ENCODE results near the gene STT3B. TPM values are rescaled to one million over a fixed set of nuclear protein-coding genes. Genes with fewer than 3 reads are reported as not detected.

The STT3B gene
- polyA plus RNA-seq, 1 donor (not counting 4 experiments of a cell fraction or from before 2014, with no cell fraction given), result 129 TPM

DNA sequence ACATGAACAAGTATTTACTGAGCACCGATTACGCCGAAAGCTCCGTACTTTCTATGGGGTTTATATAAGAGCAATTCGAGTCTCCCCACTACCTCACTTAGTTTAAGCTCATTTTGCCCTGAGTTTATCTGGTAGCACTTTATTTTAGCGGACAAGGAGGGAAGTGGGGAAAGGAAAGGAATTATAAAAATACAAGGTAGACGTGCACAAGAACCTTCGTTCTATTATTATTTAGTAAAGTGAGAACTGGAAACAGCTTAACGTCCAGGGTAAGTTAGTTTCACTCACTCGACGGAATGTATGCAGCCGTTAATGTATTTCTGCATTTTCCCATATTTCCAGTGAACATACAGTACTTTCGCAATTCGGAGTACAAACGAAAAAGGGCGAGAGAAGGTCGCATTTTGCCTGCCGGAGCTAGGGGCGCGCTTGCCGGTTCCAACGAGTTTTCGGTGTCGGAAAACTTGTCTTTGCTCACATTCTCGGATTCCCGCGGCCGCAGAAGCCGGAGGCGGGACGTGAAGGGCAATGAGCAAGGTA lies 1.2 kb upstream of the STT3B start:
- H3K9me1 ChIP-seq (ENCODE audit: control insufficient read depth, extremely low read depth, insufficient read depth, low read length), result no peaks in the 10 kb centered on the region
- TF ChIP-seq, protein P1, sequence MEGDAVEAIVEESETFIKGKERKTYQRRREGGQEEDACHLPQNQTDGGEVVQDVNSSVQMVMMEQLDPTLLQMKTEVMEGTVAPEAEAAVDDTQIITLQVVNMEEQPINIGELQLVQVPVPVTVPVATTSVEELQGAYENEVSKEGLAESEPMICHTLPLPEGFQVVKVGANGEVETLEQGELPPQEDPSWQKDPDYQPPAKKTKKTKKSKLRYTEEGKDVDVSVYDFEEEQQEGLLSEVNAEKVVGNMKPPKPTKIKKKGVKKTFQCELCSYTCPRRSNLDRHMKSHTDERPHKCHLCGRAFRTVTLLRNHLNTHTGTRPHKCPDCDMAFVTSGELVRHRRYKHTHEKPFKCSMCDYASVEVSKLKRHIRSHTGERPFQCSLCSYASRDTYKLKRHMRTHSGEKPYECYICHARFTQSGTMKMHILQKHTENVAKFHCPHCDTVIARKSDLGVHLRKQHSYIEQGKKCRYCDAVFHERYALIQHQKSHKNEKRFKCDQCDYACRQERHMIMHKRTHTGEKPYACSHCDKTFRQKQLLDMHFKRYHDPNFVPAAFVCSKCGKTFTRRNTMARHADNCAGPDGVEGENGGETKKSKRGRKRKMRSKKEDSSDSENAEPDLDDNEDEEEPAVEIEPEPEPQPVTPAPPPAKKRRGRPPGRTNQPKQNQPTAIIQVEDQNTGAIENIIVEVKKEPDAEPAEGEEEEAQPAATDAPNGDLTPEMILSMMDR (optimal IDR thresholded peaks at IDR 0.05 in 1 of 3, IDR thresholded peaks at IDR 0.05 in 1 of 3, conservative IDR thresholded peaks at IDR 0.05 in 1 of 3; ENCODE audit: extremely low read depth in 1 of 3, insufficient read depth in 2 of 3, low read length in 3 of 3), result peak in 2 of 3 experiments; percentile 10 to 18
- no peak for TF ChIP-seq EZH2 (IDR thresholded peaks at IDR 0.05; ENCODE audit: low read length)
- H3K27me3 ChIP-seq (ENCODE audit: control insufficient read depth, extremely low read depth, insufficient read depth, low read length), result no peaks in the 10 kb centered on the region
- no peaks in the 10 kb centered on the region for H3K36me3 ChIP-seq (ENCODE audit: control insufficient read depth in 2 of 2, extremely low read depth in 1 of 2, insufficient read depth in 2 of 2, low read length in 2 of 2)
- FAIRE-seq (no peak), DNase-seq (ENCODE audit: low read depth, low spot score) (no peak)
- dilution Hi-C loops (cut with MboI; ENCODE audit: extremely low pct_ligation_motif_present, low sequenced_read_pairs), result no loop called here
- H3K4me2 ChIP-seq (ENCODE audit: control insufficient read depth, extremely low read depth, insufficient read depth, low read depth, low read length), result peak overlapping the region; percentile 81
- peaks cover 10% of the 10 kb centered on the region for H3K4me1 ChIP-seq (ENCODE audit: control insufficient read depth, extremely low read depth, insufficient read depth, low read length)
- H3K79me2 ChIP-seq (ENCODE audit: control insufficient read depth, insufficient read depth, low read length), result peaks cover 37% of the 10 kb centered on the region
- peak overlapping the region; percentile 89 for H3K9ac ChIP-seq (ENCODE audit: control insufficient read depth, extremely low read depth, insufficient read depth, low read length)
- peak overlapping the region; percentile 79 for H3K27ac ChIP-seq (ENCODE audit: control insufficient read depth, insufficient read depth, low read length)
- H2AFZ ChIP-seq (ENCODE audit: control insufficient read depth, low read length), result peak overlapping the region; percentile 75
- H4K20me1 ChIP-seq (ENCODE audit: control insufficient read depth, extremely low read depth, insufficient read depth, low read length), result peaks cover 8% of the 10 kb centered on the region
- no peaks in the 10 kb centered on the region for H3K9me3 ChIP-seq (ENCODE audit: control insufficient read depth, low read depth, low read length)
- H3K4me3 ChIP-seq (ENCODE audit: control insufficient read depth in 2 of 3, extremely low read depth in 1 of 3, insufficient read depth in 2 of 3, low read depth in 1 of 3, low read length in 3 of 3), result peak overlapping the region; percentile 76 to 94 (median 87)

DNA sequence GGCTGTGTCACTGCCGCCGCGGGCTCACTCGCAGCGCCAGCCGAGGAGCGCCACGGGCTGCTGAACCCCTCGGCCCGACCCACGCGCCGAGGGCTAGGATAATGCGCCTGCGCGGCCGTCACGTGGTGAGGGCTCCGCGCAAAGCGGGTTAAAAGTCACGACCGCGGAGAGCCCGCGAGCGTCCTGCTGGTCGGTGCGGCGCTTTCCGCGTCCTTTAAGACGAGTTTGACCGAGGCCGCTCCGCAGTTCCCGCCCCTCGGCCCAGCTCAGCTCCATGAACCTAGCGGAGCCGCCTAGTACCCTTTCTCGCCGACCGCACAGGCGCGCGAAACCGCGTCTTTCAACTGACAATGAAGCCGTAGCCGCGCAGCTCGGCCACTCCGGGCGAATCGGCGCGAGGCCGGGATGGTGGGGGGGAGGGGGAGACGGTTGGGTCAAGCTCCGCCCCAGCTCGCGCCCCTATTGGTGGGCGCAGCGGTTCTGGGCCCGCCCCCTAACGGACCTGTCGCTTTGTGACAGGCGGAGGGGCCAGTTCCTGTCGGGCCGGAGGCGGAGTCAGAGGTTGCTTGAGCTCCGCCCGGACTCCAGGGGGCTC lies 636 bp upstream of the STT3B start:
- peaks cover 8% of the 10 kb centered on the region for H4K20me1 ChIP-seq (ENCODE audit: control insufficient read depth, extremely low read depth, insufficient read depth, low read length)
- no peak for TF ChIP-seq EZH2 (IDR thresholded peaks at IDR 0.05; ENCODE audit: low read length)
- TF ChIP-seq, protein P1 (optimal IDR thresholded peaks at IDR 0.05 in 1 of 3, IDR thresholded peaks at IDR 0.05 in 1 of 3, conservative IDR thresholded peaks at IDR 0.05 in 1 of 3; ENCODE audit: extremely low read depth in 1 of 3, insufficient read depth in 2 of 3, low read length in 3 of 3), result no peak
- no peaks in the 10 kb centered on the region for H3K9me1 ChIP-seq (ENCODE audit: control insufficient read depth, extremely low read depth, insufficient read depth, low read length)
- no peaks in the 10 kb centered on the region for H3K9me3 ChIP-seq (ENCODE audit: control insufficient read depth, low read depth, low read length)
- peaks cover 10% of the 10 kb centered on the region for H3K4me1 ChIP-seq (ENCODE audit: control insufficient read depth, extremely low read depth, insufficient read depth, low read length)
- peak overlapping the region; percentile 89 for H3K9ac ChIP-seq (ENCODE audit: control insufficient read depth, extremely low read depth, insufficient read depth, low read length)
- peak overlapping the region; percentile 81 for H3K4me2 ChIP-seq (ENCODE audit: control insufficient read depth, extremely low read depth, insufficient read depth, low read depth, low read length)
- H3K4me3 ChIP-seq (ENCODE audit: control insufficient read depth in 2 of 3, extremely low read depth in 1 of 3, insufficient read depth in 2 of 3, low read depth in 1 of 3, low read length in 3 of 3), result peak overlapping the region; percentile 82 to 94 (median 87)
- no peaks in the 10 kb centered on the region for H3K27me3 ChIP-seq (ENCODE audit: control insufficient read depth, extremely low read depth, insufficient read depth, low read length)
- H3K79me2 ChIP-seq (ENCODE audit: control insufficient read depth, insufficient read depth, low read length), result peaks cover 43% of the 10 kb centered on the region
- H3K36me3 ChIP-seq (ENCODE audit: control insufficient read depth in 2 of 2, extremely low read depth in 1 of 2, insufficient read depth in 2 of 2, low read length in 2 of 2), result no peaks in the 10 kb centered on the region
- no peak for FAIRE-seq
- dilution Hi-C loops (cut with MboI; ENCODE audit: extremely low pct_ligation_motif_present, low sequenced_read_pairs), result no loop called here
- peak overlapping the region; percentile 79 for H3K27ac ChIP-seq (ENCODE audit: control insufficient read depth, insufficient read depth, low read length)
- peak overlapping the region; percentile 75 for H2AFZ ChIP-seq (ENCODE audit: control insufficient read depth, low read length)
- DNase-seq (ENCODE audit: low read depth, low spot score), result peak; percentile 83

All from keratinocyte (primary cell).